Esophagus muscularis mucosa (tissue), 4 donors: ENCODE data around the gene SMAP1.

Experiments
- EP300 ChIP-seq: sonication (generic); formaldehyde crosslinking; IDR thresholded peaks from one replicate; pipeline ENCODE4 v1.6.1; 2017; ENCODE audit warnings: antibody characterized with exemption
- POLR2A ChIP-seq: fragments of 450-650 bp; IDR thresholded peaks from one replicate; pipeline ENCODE4 v1.6.1; 2017; ENCODE audit warnings: antibody characterized with exemption, moderate library complexity, mild to moderate bottlenecking, low read depth
- TF ChIP-seq, protein P1 (sequence below), 3 experiments: fragments of 200-600 bp in 2 of 3; fragments of 450-650 bp in 1 of 3; sonication (generic) in 2 of 3; IDR thresholded peaks; one replicate each; pipeline ENCODE4 v1.5.1; 2017 to 2019; ENCODE audit warnings: antibody characterized with exemption in 3 of 3, mild to moderate bottlenecking in 2 of 3, moderate library complexity in 1 of 3

DNA sequence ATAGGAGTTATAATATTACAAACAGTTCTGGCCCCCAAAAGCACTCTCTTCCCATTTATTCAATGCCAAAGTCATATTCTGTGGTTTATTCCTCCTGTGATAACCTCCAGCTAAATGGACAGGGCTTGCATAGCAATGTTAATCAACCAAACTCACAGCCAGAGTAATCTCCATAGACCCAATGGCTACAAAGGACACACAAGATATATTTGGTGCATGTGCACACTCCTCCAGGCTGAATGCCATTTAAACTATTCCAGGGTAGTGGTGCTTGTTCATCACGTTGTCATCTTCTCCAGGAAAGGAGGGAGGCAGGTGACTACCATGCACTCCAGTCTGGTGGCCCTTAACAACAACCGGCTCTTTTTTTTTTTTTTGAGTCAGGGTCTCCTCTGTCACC is 232.4 kb downstream of the SMAP1 start:
- TF ChIP-seq, protein P1, sequence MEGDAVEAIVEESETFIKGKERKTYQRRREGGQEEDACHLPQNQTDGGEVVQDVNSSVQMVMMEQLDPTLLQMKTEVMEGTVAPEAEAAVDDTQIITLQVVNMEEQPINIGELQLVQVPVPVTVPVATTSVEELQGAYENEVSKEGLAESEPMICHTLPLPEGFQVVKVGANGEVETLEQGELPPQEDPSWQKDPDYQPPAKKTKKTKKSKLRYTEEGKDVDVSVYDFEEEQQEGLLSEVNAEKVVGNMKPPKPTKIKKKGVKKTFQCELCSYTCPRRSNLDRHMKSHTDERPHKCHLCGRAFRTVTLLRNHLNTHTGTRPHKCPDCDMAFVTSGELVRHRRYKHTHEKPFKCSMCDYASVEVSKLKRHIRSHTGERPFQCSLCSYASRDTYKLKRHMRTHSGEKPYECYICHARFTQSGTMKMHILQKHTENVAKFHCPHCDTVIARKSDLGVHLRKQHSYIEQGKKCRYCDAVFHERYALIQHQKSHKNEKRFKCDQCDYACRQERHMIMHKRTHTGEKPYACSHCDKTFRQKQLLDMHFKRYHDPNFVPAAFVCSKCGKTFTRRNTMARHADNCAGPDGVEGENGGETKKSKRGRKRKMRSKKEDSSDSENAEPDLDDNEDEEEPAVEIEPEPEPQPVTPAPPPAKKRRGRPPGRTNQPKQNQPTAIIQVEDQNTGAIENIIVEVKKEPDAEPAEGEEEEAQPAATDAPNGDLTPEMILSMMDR (IDR thresholded peaks at IDR 0.05) = no peak
- TF ChIP-seq EP300 = no peak
- TF ChIP-seq POLR2A = no peak
